HG03520 (cell line): Measurements from ENCODE around the gene ATP5MC2.
A peak's percentile ranks its signal among the peaks of the same experiment; 100 is the strongest.
"Not testable (repeated sequence)": the region's sequence is repeated elsewhere in the genome, so short reads cannot be mapped to it uniquely, and the experiment has no call there.

Experiments
- ATAC-seq: cut with Tn5 transposase; IDR thresholded peaks from one replicate; pipeline ENCODE4 v1.9.1; 2021; ENCODE audit warnings: mild to moderate bottlenecking, moderate library complexity; ENCODE audit not compliant: unreplicated experiment

Gene ATP5MC2

DNA sequence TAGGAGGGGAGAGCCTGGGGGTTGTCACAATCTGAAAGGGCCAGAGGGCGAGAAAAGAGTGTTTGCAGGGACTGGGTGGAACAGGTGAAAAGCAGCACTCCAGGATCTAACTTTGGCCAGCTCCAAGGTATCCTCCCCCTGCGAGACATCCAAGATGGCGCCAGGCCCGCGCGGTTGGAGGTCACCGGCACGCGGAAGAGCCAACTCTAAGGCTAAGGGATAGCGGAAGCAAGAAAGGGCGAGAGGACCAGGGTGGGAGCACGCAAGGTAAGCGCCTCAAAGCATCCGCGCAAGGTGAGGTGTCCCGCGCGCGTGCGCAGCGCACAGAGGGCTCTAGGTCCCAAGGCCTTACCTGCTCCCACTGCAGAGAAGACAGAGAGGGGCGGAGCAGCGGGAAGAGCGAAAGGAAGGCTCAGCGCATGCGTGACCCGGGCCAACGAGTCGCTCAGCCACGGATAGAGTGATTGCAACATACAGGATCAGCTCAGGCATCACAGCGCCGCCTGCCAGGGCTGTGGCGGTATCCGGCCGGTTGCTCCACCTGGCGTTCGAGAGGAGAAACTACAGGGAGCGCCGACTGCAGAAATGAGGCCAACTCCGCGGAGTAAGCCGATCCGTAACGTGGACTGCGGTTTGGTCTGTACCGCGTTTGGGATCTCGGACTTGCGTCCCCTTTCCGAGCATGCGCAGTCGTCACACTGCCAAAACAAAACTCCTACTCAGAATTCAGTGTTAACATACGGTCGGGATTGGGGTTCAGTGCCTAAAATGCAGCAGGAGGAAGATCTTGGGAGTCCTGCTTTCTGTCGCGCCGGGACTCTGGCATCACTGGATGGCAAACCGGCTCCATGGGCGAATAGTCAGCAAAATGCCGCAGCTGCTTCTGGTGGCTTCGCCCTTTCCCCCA is at the start of gene ATP5MC2:
ATP5MC2 (minus strand) TSS at position 383 of the 907 bp plus-strand sequence. CDS start 3,469 bp downstream, outside the sequence.
- peak; percentile 93 for ATAC-seq

DNA sequence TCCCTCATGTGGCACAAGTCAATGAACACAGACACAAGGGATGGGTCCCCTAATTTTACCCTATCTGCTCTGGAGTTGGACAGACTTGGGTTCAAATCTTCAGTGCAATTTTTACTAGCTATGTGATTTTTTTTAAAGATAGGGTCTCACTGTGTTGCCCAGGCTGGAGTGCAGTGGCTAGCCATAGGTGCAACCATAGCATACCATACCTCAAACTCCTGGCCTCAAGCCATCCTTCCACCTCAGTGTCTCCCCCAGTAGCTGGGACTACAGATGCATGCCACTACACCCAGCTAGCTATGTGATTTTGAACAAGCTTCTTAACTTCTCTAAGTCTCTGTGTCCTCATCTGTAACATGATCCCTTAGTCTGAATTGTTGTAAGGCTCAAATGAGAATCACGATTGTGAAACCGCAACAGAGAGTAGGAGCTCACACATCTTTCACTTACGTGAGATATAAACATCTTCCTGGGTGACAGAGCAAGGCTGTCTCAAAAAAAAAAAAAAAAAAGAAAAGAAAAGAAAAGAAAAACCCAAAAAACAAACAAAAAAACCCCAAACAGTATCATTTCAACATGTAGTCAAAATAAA is 46.7 kb upstream of the ATP5MC2 start:
- no peak for ATAC-seq

DNA sequence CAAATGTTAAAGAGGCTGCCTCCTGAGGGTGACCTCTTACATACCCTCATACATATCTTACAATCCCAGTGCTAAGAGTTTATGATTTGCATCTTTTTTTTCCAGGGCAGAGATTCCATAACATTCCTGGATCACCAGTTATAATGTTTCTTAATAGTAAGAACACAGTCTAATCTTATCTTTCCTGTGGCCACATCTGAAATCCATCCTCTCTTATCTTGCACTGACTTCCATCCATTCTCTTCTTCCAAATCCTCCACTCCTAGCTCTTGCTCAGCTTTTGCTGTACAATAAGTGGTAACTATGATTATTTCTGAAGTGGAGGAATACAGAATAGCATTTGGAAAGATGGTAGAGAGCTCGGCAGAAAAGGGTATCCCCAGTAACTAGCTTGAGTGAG is 45.1 kb upstream of the ATP5MC2 start:
- ATAC-seq: no peak

DNA sequence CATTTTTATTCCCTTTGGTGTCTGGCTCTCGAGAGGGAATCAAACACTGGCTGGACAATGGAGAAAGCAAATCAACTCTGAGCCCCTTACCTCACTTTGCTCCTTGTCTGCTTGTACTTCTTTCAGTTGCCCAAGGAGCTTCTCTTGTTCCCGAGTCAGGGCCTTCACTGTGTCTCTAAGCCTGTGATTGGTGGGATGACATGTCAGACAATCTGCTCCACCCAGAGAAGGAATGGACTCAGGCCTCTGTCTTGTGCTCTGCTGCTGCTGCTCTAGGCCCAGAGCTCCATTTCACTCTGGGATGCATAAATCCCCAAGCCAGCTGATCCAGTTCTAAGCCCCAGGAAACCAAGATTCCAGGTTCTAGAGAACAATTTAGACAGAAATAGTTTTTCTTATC is 43.8 kb upstream of the ATP5MC2 start:
- no peak for ATAC-seq

DNA sequence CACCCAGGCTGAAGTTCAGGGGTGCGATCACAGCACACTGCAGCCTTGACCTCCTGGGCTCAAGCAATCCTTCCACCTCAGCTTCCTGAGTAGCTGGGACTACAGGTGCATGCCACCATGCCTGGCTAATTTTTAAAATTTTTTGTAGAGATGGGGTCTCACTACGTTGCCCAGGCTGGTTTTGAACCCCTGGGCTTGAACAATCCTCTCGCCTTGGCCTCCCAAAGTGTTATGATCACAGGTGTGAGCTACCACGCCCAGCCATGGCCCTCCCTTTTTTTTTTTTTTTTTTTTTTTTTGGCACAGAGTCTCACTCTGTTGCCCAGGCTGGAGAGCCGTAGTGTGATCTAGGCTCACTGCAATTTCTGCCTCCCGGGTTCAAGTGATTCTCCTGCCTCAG is 42.7 kb upstream of the ATP5MC2 start:
- ATAC-seq: not testable (repeated sequence)

DNA sequence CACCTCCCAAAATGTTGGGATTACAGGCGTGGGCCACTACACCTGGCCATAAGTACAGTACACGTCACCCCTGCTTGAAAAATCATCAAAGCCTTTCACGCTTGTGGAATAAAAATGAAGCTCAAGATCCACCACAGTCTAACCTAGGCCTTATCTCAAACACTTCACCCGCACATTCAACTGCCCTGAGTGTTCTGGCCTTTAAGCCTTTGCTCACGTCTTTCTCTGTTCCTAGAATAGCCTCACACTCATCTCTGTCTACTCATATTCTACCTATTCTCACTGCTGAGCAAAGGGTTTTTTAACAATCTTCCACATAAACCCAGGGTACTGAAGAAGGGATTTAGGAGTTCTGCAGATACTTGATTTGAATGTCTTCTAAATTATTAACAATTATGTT is 41.4 kb upstream of the ATP5MC2 start:
- ATAC-seq: no peak

DNA sequence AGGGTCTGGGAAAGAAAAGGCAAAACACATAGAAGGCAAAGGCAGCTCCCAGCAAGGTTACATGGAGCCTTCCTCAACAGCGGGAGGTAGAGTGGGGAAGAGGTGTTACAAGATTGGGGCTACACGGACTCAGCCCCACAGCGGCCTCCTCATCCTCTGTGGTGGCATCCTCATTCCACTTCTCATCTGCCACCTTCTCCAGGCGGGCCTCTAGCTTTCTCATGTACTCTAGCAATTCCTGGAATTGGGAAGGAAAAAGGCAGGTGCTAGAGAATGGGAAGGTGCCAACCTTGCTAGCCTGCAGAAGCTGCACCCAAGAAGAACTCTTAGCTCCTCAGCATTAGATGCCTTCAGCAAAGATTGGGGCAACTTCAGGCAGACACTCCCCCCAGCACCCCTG is 38.1 kb upstream of the ATP5MC2 start:
- no peak for ATAC-seq

DNA sequence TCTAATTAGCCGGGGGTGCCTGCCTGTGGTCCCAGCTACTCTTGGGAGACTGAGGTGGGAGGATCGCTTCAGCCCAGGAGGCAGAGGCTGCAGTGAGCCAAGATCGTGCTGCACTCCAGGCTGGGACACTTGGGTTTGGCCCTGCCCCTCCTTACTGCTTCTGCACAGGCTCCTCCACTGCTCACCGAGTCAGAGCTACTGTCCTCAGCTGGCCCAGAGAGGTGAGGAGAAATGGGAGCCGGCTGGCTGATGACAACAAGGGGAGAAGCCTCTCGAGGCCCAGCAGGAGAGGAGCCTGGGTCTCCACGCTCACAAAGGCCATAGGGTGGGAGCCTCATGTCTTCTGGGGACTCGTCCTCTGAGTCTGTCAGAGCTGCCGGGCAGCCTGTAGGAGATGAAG is 37.6 kb upstream of the ATP5MC2 start:
- no peak for ATAC-seq

DNA sequence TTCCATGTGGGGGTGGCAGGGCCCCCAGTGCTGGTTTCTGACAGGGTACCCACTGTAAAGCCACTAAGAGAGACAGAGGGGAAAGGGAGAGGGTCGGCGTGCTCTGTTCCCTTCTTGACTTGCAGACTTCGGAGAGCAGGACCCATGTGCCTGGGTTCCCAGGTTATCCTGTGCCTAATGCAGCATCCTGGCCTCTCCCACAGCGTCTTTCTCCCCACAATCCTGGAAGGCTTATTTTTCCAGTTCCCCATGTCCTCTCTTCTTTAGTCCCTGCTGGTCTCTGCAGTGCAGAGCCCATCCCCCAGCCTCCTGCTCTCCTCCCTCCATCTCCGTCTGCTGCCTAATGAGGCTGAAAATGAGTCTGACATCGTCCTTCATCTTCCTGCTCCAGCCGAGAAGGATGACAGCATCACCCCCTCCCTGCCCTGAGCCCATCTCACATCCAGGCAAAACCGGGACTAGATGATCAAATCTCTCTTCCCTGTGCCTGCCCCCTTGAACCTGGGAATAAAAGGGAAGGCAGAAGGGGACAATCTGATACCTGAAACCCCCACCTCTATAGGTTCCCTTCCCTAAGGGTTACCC is 36.3 kb upstream of the ATP5MC2 start:
- no peak for ATAC-seq

DNA sequence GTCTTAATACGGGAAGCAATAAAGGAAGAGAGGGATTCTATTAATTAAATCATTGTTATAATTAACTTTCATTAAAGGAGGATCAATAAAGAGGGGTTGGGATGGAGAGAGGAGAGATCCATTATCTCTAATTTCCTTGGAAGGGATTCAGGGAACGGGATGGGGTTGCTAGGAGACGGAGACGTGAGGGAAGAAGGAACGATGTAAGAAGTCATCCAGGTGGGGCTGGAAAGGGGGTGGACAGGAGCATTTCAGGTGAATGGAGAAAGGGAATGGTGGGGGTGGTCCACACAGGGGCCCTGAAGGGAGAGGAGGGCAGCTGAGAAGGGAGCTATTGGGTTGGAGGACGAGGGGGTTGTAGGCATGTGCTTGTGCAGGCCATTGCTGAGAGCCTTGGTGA is 34.2 kb upstream of the ATP5MC2 start:
- ATAC-seq: no peak

DNA sequence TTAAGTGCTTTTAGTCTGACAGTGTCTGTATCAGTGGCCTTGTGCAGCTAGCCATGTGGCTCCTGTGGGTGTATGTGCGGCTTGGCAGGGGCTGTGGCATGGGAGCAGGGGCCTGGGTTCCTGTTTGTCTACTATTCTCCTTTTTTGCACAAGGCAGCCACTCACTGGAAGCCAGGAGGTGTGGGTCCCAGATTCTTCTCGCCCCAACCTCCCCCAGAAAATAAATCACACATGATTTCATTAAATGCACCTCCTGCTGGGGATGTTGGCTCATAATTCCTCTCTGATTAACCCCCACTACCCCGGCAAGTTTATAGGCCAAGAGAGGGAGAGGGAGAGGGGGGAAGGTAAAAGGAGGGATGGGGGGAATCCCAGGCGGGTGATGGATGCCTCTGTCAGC is 33.8 kb upstream of the ATP5MC2 start:
- no peak for ATAC-seq

DNA sequence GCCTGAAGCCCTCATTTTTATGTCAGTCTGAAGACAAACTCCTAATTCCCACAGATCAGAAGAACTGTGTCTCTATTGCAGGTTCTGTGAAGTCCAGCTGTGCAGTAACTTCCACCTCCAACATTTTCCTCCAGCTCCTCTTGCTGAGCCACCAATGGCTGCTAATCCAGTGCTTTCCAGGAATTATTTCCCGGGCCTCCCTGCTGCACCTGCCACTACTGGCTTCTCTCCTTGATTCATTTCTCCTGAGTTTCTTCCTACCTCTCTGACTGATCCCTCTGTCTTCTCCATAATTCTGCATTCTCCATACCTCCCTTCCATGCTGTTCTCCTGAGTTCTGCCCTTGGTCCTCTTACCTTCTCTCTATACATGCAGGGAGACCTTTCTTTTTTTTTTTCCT is 30.2 kb upstream of the ATP5MC2 start:
- no peak for ATAC-seq

DNA sequence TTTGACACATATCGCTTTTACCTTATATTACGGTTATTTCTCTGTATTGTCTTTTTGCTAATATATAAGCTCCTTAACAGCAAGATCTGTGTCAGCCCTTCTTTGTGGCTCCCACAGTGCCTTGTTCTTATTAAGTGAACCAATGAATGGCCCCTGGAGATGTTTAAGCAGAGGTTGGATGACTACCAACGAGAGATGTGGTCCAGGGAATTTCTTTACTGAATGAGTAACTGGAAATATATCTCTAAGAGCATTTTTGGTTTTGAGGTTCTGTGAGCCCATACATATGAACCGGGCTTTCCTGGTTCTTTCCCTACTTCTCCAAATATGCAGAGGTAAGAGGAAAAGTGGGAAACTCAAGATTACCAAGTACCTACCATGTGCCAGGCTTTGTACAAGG is 27.9 kb upstream of the ATP5MC2 start:
- ATAC-seq: no peak

DNA sequence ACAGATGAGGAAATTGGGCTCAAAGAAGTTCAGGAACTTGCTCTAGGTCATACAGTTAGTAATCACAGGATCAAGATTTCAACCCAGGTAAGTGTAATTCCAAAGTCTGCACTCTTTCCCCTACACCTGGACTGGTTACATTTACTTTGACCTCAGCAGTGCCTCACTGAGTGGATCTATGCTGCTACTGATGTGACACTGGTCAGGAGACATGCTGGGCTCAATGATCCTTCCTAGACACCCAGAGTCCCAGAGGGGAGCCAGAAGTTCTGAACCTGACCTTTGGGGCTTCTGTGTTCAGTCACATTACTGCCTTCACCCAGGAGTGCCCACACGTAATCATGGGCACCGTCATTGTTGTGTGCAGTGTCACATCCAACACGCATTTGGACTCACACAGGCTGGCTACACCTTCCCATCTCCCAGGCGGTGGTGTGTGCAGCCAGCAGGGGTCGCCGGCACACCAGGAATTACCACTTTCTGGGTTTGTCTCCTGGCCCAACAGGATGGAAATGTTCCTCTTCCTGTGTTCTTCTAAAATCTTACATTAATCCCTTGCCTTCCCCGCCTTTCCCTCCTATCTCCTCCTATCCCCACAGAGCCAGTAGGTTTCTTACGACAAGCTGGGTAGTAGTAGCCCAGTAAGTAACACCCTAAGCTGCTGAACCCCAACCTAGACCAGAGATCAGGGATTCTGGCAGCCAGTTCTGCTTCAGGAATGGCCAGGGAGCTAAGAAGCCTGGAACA is 25.8 kb upstream of the ATP5MC2 start:
- ATAC-seq: no peak

DNA sequence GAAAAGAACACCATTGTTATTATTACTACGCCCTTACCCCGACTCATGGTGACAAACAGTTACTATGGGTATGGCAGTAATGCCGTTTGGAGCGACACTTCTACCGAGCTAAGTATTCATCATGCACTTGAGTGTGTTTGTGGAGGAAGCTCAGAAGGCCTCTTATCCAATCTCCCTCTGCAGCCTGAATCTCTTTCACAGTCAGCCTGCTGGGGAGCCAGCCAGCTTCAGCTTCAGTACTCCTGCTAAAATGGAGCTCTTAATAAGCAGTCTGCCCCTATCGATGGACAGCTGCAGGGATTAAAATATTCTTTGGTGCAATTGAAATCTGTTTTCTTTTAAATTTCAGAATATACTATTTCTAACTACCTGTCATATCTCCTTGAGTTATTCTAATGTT is 24.7 kb upstream of the ATP5MC2 start:
- no peak for ATAC-seq

DNA sequence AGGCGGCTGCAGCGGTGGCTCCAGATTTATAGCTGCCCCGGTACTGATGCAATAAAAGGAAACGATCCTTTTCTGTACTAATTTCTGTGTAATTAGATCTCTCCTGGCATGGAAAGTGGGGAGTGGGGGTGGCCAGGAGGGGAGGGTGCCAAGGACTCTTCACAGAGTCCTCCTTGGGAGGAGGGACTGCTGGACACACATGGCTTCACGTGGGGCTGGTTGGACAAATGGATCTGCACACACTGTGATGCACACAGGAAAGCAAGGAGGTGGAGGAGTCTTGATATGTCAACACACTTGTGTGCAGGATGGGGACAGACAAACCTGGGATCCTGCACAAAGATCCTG is 23.8 kb upstream of the ATP5MC2 start:
- no peak for ATAC-seq

DNA sequence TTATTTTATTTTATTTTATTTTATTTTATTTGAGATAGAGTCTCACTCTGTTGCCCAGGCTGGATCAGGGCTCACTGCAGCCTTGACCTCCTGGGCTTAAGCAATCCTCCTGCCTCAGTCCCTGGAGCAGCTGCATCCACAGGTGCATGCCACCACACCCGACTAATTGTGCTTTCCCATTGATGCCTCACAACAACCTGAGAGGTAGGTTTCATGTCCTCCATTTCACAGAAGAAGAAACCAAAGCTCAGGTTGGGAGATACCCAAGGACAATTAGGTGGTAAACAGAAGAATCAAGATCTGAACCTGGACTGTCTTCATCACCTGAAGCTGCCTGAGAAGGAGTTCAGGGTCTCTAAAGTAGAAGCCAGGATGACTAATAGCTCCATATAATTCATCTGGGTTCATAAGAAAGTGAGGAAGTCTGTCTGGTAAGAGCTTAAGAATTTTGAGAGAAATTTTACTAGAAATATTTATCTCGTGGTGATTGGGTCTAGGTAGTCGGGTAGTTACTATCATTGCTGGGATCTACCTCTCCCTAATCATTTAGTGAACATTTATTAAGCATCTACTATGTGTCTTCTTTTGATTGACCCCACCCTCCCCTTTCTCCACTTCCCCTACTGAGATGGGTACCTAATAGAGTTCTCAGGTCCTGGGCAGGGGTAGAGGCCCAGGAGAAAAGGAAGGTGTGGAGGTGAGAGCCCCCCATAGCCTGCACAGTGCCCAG is 23.2 kb upstream of the ATP5MC2 start:
- no peak for ATAC-seq

DNA sequence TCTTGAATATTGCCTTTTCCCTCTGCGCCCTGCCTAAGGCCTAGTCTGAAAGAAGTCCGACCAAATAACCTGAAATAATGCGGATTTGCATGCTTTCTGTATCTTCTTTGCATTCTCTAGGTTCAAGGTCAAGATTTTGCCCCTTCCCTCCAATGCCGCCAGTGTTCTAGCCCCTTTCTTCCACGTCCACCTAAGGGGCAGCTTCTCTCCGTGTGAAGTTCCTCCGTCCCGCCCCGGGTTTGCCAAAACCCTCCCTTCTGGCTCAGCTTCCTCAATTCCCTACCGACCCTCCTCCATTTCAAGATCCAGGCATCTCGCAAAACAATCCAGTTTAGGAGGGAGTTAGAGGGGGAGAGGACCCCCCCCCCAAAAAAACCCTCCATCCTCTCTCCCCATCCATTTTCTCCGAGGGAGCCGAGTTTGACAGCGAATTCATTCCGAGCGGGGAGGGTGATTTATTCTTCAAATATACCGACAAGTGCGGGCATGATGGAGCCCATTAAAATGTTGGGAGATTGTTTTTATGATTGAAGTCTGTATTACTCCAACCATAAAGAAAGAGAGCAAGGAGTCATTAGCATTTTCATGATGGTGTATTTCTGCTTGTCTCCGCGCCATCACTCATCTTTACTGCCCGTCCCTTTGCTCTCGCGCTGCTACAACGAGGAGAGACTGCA is 20.9 kb upstream of the ATP5MC2 start:
- ATAC-seq: no peak

DNA sequence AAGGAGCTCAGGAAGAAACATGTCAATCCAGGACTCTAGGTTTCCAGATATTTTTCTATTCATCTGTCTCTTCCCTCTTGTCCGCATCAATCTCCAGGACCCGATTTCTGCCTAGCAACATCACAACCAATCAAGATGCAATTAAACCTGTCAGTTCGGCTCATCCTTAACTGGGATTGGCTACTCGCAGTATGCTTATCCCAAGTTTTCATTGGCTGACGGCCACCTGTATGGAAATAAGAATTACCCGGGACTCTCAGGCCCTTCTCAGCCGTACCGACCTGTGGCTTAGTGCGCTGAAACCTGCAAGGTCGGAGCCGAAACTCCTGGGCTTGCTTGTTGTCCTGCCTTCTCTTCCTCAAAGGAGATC is 20.4 kb upstream of the ATP5MC2 start:
- ATAC-seq: no peak
